Spleen (tissue), 11 donors: ENCODE measurements around the gene RFNG. TPM values are rescaled to one million over a fixed set of nuclear protein-coding genes. Genes with fewer than 3 reads are reported as not detected.

Experiments
- DNase-seq: peaks from one replicate; pipeline ENCODE4 v3.0.0-alpha.2; 2020
- H3K27ac ChIP-seq, 8 donors: fragments of 200-600 bp; sonication (generic) in 7 of 8; 1 replicate in 4 of 8; 2 replicates in 4 of 8; pipeline versions ENCODE4 v1.5.0 to v1.8.0; 2016 to 2021; ENCODE audit warnings: inconsistent platforms in 4 of 8, mild to moderate bottlenecking in 4 of 8, moderate library complexity in 1 of 8
- H3K27me3 ChIP-seq, 7 donors: fragments of 200-600 bp; sonication (generic) in 6 of 7; replicated peaks in 1 of 7; 1 replicate in 4 of 7; 2 replicates in 3 of 7; pipeline versions ENCODE4 v1.5.0 to v1.8.0; 2016 to 2021; ENCODE audit warnings: inconsistent platforms in 3 of 7, mild to moderate bottlenecking in 1 of 7
- H3K36me3 ChIP-seq, 6 donors: fragments of 200-600 bp; sonication (generic) in 5 of 6; 1 replicate in 4 of 6; 2 replicates in 2 of 6; pipeline versions ENCODE4 v1.5.0 to v1.8.0; 2016 to 2021; ENCODE audit warnings: inconsistent platforms in 2 of 6
- H3K4me1 ChIP-seq, 6 donors: fragments of 200-600 bp; sonication (generic) in 5 of 6; 1 replicate in 3 of 6; 2 replicates in 3 of 6; pipeline versions ENCODE4 v1.5.0 to v1.8.0; 2016 to 2021; ENCODE audit warnings: inconsistent platforms in 3 of 6
- H3K4me3 ChIP-seq, 8 donors: fragments of 200-600 bp; sonication (generic) in 7 of 8; 1 replicate in 4 of 8; 2 replicates in 4 of 8; pipeline versions ENCODE4 v1.5.0 to v1.8.0; 2016 to 2021; ENCODE audit warnings: inconsistent platforms in 4 of 8, mild to moderate bottlenecking in 4 of 8, moderate library complexity in 2 of 8
- H3K9me3 ChIP-seq, 8 donors: fragments of 200-600 bp; sonication (generic) in 7 of 8; 1 replicate in 4 of 8; 2 replicates in 4 of 8; pipeline versions ENCODE4 v1.5.0 to v1.8.0; 2016 to 2021; ENCODE audit warnings: inconsistent platforms in 4 of 8
- POLR2A ChIP-seq, 3 donors: fragments of 450-650 bp; IDR thresholded peaks; one replicate each; pipeline ENCODE4 v1.5.1; 2017; ENCODE audit warnings: antibody characterized with exemption in 3 of 3, mild to moderate bottlenecking in 1 of 3
- POLR2AphosphoS5 ChIP-seq, 3 donors: sonication (generic); formaldehyde crosslinking; IDR thresholded peaks; one replicate each; pipeline ENCODE4 v1.5.1; 2017; ENCODE audit warnings: antibody characterized with exemption in 3 of 3
- WGBS, 5 donors: extraction: QIAGEN DNeasy Blood & Tissue Kit in 3 of 5; methylation state at CpG; one replicate each; pipeline versions ENCODE4 v1.1.5 to v1.1.7; 2013 to 2018; 5-methylcytosine and 5-hydroxymethylcytosine counted together
- intact Hi-C: fragments of 100-400 bp; cut with DNase I; formaldehyde crosslinking; loops from one replicate; pipeline ENCODE4 v1.15.0; 2023; ENCODE audit warnings: low total_unique reads
- polyA plus RNA-seq, 3 donors: library from polyadenylated mRNA; stranded (reverse); fragments of 200-250 nt; gene quantifications; one replicate each; pipeline ENCODE4 v1.2.1, GENCODE V29; 2013
- total RNA-seq, 7 donors: library from RNA; depleted of rRNA in 3 of 7; stranded (reverse); fragments of >200 nt in 3 of 7; fragmentation: NEBNext Ultra II Directional in 4 of 7; extraction: Animal tissue kit (Norgen Biotek cat#: 25700) in 4 of 7; gene quantifications; one replicate each; pipeline versions ENCODE4 v1.1.0 to v1.2.1, GENCODE V29; 2016 to 2021
- TF ChIP-seq, protein P1 (sequence below), 11 experiments: fragments of 200-600 bp in 7 of 11; fragments of 450-650 bp in 4 of 11; sonication (generic) in 4 of 11; IDR thresholded peaks in 8 of 11; conservative IDR thresholded peaks in 3 of 11; 1 replicate in 7 of 11; 2 replicates in 4 of 11; pipeline versions ENCODE4 v1.4.0 to v1.8.0; 2016 to 2021; ENCODE audit warnings: antibody characterized with exemption in 11 of 11, inconsistent platforms in 4 of 11, mild to moderate bottlenecking in 1 of 11
- donor health status: healthy with polysubstance abuse.
- donor health status: DM: no; HTN: no; CAD: no; lungs with moderate emphysema.
- donor health status: DM: no; HTN: no; CAD: no.
- donor health status: Bipolar disorder and iron deficiency.
- donor health status: healthy.
- donor health status: DM: no; HTN: no; CAD: no.
- donor health status: DM: yes; HTN: yes; CAD: no.

Gene RFNG
- total and polyA plus RNA-seq, 10 donors = 21.4 to 42.3 (median 27.2) TPM

DNA sequence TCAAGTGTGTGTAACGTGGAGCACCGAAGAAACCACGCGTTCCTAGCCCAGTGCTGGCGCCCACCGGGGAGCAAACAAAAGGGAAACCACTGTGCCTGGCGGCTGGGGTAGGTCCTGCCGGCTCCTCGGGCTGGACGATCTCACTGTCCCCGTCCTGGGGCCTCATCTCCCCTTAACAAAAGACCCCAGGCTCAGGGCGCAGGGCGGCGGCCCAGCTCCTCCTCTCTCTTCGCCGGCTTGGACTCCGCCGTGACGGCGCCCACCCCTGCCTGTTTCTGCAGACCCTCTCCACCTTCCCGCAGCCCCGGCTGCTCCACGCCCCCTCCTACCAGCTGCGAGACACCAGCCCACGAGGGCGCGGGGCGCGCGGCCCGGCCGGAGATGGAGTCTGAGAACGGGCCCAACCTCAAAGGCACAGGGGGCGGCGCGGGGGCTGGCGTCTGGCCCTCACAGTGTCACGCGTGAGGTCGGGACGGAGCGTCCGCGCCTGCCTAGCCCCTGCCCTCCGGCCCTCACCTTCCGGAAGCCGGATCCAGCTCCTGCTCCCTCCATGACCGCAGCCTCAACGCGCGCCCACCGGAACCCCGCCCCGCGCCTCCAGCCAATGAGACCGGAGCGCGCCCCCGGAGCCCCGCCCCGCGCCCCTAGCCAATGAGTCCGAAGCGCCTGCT, 29.2 kb downstream of the RFNG start, which contains the start of gene CENPX:
Gene CENPX, minus strand, starts transcription at position 569 of the 671 bp plus-strand sequence. Its CDS starts 17 bp downstream, at position 552.
- H3K9me3 ChIP-seq = no peaks in the 10 kb centered on the region
- H3K27ac ChIP-seq = peak within 1 kb of the TSS; percentile 4 to 88 (median 73)
- peaks cover 25 to 55% (median 36%) of the 10 kb centered on the region in 6 donors for H3K4me1 ChIP-seq
- WGBS, 5 donors = 0% methylated on average over 15 to 64 of the region's 64 CpGs
- no peak for TF ChIP-seq POLR2A (IDR thresholded peaks at IDR 0.05)
- TF ChIP-seq POLR2AphosphoS5 (IDR thresholded peaks at IDR 0.05) = peak; percentile 77 to 85 (median 83)
- TF ChIP-seq, protein P1, sequence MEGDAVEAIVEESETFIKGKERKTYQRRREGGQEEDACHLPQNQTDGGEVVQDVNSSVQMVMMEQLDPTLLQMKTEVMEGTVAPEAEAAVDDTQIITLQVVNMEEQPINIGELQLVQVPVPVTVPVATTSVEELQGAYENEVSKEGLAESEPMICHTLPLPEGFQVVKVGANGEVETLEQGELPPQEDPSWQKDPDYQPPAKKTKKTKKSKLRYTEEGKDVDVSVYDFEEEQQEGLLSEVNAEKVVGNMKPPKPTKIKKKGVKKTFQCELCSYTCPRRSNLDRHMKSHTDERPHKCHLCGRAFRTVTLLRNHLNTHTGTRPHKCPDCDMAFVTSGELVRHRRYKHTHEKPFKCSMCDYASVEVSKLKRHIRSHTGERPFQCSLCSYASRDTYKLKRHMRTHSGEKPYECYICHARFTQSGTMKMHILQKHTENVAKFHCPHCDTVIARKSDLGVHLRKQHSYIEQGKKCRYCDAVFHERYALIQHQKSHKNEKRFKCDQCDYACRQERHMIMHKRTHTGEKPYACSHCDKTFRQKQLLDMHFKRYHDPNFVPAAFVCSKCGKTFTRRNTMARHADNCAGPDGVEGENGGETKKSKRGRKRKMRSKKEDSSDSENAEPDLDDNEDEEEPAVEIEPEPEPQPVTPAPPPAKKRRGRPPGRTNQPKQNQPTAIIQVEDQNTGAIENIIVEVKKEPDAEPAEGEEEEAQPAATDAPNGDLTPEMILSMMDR (IDR thresholded peaks at IDR 0.05 in 8 of 11, conservative IDR thresholded peaks at IDR 0.05 in 3 of 11) = no peak
- intact Hi-C loops = loop anchor here (5.0 kb wide), 1 partner anchor 65 kb away; no protein-coding TSS in a partner anchor
- no peaks in the 10 kb centered on the region for H3K27me3 ChIP-seq
- DNase-seq = peak; percentile 87
- H3K36me3 ChIP-seq = peaks cover 0 to 40% (median 8%) of the 10 kb centered on the region in 6 donors
- H3K4me3 ChIP-seq = peak within 1 kb of the TSS; percentile 75 to 99 (median 91)

GRCh38 chr17:82021900-82022309, 29.7 kb downstream of the RFNG start:
- intact Hi-C loops = loop anchor here (5.0 kb wide), 1 partner anchor 65 kb away; no protein-coding TSS in a partner anchor
- DNase-seq = no peak
- TF ChIP-seq, protein P1 (IDR thresholded peaks at IDR 0.05 in 8 of 11, conservative IDR thresholded peaks at IDR 0.05 in 3 of 11) = no peak
- TF ChIP-seq POLR2AphosphoS5 (IDR thresholded peaks at IDR 0.05) = no peak
- no peak for TF ChIP-seq POLR2A (IDR thresholded peaks at IDR 0.05)
- H3K27ac ChIP-seq = peak overlapping the region in 6 of 8 donors; percentile 4 to 88 (median 80)
- peak overlapping the region; percentile 73 to 99 (median 88) for H3K4me3 ChIP-seq
- WGBS, 5 donors = 5 to 13% (median 6%) methylated on average over 6 to 10 of the region's 10 CpGs
- peaks cover 0 to 40% (median 8%) of the 10 kb centered on the region in 6 donors for H3K36me3 ChIP-seq
- peaks cover 25 to 55% (median 36%) of the 10 kb centered on the region in 6 donors for H3K4me1 ChIP-seq
- H3K27me3 ChIP-seq = no peaks in the 10 kb centered on the region
- H3K9me3 ChIP-seq = no peaks in the 10 kb centered on the region

GRCh38 chr17:82021107-82021899, 30.3 kb downstream of the RFNG start:
- peaks cover 25 to 55% (median 36%) of the 10 kb centered on the region in 6 donors for H3K4me1 ChIP-seq
- 35 to 55% (median 40%) methylated on average over 21 to 25 of the region's 25 CpGs for WGBS, 5 donors
- H3K27ac ChIP-seq = peak overlapping the region in 1 of 8 donors; percentile 88

More at GRCh38 chr17:82021107-82021899, 30.3 kb downstream of the RFNG start:
- Histone ChIP-seq H3K27me3 (no peaks in the 10 kb centered on the region), H3K36me3 (peaks cover 0 to 39% (median 8%) of the 10 kb centered on the region in 6 donors), H3K4me3 (peak overlapping the region in 5 of 8 donors; percentile 87 to 99 (median 88)), H3K9me3 (no peaks in the 10 kb centered on the region)
- TF ChIP-seq POLR2A (IDR thresholded peaks at IDR 0.05) (no peak), POLR2AphosphoS5 (IDR thresholded peaks at IDR 0.05) (peak in 1 of 3 donors; percentile 37)
- TF ChIP-seq, protein P1 (IDR thresholded peaks at IDR 0.05 in 8 of 11, conservative IDR thresholded peaks at IDR 0.05 in 3 of 11) = peak; percentile 47 to 80 (median 64)
- no peak for DNase-seq
- intact Hi-C loops = loop anchor here (5.0 kb wide), 1 partner anchor 64 kb away; no protein-coding TSS in a partner anchor
